Stimulated activated CD8-positive, alpha-beta memory T cell treated with anti-CD3 and anti-CD28 coated beads, Interleukin-12 subunit alpha, Interleukin-12 subunit beta, amount 100 ng/mL, for 24 hours (primary cell): ENCODE data around the gene LRMDA.

ENCODE experiments used
- DNase-seq: peaks from one replicate; pipeline ENCODE4 v3.0.0-alpha.2; 2020; ENCODE audit errors: extremely low read depth

The LRMDA gene

DNA sequence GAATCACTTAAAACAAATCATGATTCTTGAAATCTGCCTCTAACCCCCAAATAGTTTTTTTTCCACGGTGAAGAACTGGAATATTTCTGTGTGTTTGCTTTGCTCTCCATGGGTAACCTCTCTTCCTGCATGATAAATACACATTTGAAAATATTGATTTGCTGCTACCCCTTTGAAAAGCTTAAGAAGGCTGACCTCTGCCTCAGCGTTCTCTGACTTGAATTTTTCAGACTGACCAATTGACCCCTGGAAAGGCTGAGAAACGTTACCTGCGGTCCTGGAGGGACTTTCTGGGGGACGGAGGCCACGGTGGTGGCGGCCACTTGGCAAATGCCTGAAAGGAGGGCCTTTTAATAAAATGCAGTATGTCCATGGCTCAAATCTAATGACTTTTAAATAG lies 520.2 kb downstream of the LRMDA start:
- DNase-seq: no peak

DNA sequence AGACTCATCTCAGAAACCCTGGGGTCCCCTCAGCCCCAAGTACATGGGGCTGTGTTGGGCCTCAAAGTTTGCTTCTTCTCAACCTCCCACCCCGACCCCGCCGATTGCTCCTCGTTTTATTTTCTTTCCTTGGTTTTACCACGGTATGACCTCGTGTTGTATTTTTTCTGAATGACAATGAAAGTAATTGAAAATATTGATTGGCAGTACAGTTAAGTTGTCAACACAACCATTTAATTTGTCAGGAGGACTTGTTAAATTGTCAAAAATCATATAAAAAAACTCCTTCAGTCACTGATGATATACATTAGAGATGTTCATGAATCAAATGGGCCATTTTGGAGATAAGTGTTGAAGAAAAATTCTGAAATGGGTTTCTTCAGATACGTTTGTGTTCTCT lies 520.7 kb downstream of the LRMDA start:
- no peak for DNase-seq

DNA sequence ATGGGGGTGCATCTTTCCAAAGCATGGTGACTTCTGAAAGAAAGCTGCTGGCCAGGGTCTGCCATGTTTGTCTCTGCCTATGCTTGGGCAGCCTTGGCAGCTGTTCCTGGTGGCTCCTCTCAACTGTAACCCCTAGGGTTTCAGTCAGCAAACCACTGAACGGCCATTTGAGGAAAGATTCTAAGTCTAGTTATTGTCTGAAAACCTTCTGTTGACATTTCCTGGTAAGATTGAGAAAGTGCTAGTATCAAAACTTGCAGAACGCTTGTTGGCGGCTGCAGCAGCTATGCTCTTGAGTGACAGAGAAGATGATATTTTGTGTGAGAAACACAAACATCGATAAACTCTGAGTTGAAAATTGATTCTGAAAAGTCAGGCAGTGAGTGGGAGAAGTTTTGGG lies 523.1 kb downstream of the LRMDA start:
- DNase-seq: no peak

DNA sequence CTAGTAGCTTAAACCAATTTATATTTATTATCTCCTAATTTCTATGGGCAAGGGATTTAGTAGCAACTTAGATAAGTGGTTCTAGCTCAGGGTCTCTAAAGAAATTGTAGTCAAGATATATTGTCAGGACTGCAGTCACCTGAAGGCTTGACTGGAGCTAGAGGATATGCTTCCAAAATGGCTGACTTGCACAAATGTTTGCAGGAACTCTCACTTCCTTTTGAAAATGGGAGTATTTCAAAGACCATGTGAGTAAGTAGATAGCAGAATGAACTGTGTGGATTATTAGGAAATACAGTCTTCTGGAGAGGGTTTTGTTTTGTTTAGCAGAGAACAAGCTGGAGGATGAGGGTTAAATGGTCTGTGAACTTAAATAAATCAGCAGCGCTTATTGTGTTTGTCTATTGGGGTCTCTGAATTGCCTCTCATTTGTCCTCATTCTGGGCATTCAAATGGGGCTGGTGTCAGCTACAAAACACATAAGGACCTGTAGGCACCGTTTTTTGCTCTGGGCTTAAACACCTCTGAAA lies 524.6 kb downstream of the LRMDA start:
- no peak for DNase-seq

DNA sequence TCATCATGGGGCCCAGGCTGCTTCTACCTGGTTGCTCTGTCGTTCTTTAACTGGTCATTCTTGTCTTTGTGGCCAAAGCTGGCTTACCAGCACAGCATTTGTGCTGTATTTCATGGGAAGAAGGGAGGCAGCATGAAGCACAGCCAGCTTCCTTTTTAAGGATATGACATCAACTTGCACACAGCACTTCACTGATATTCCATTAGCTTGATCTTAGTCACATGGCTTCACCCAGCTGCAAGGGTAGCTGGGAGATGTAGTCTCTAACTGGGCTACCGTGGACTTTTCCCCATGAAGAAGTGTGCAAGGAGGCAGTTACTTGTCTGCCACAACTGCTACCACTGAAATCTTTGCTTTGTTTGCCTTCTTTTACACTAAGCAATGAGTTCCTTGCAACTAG lies 525.2 kb downstream of the LRMDA start:
- DNase-seq: no peak

DNA sequence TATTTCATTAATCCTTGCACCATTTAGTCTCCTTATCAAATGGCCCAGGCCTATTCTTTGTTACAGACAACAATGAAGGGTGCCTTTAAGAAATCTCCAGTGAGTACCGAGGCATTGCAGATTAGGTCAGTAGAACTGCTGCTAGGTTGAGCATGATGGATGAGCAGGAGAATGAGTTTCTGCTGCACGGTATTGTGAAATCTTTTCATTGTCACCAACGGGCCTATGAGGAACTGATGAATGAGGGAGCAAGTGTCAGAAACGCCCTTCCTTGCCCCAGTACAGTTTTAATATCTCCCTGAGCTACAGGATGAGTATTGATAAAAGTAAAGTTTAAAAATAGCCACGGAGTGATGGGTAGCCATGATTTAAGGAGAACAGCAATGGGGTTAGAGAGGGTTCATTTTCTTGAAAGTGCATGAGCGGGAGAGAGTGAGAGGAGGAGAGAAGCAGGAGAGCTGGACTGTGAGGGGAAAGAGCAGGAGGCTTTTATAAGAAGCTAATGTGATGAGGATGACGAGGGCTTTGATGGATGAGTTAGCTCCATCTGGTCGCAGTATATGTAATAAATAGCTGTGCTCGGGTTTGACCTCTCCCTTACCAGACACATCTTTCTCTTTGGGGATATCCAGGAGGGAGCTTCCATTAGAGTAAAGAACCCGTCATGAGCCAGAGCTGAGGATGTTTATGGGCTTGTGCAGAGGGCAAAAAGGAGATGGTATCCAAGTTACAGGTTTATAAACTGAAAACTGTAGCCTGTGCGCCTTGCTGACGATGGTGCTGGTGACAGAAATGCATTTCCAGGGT lies 526.1 kb downstream of the LRMDA start:
- DNase-seq: no peak

DNA sequence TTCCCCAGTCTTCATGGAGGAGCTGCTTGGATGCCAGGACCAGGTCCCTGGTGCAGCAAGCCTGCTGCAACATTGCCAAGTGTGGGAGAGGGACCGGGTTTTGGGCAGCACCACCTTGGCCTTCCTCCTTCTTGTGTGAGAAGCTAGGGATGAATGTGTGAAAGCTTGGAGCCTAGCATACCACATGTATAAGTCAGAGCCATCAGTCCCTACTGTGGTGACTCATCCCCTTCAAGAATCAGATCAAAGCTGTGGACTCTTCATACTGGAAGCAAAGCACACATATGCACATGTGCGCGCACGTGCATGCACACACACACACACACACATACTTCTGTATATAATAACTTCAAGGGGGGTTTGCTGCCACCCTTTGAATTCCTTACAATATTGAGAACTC lies 527.8 kb downstream of the LRMDA start:
- DNase-seq: no peak

DNA sequence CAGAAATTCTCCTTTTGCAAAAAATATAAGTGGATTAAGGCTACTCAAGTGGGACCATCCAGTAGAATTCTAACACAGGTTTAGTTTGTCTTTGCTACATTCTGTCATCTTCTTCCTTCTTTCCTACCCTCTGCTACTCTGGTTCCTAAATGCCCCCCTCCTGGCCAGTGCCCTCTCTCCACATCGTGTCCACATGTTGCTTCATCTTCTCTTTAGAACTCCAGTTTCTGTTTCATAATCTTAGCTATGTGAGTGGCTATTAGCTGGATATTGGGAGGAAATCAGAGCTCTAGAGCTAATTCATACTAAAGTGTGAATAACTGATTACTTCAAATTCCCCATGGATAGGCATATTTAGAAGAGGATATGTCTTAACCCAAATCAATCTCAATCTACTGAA lies 528.5 kb downstream of the LRMDA start:
- DNase-seq: no peak

DNA sequence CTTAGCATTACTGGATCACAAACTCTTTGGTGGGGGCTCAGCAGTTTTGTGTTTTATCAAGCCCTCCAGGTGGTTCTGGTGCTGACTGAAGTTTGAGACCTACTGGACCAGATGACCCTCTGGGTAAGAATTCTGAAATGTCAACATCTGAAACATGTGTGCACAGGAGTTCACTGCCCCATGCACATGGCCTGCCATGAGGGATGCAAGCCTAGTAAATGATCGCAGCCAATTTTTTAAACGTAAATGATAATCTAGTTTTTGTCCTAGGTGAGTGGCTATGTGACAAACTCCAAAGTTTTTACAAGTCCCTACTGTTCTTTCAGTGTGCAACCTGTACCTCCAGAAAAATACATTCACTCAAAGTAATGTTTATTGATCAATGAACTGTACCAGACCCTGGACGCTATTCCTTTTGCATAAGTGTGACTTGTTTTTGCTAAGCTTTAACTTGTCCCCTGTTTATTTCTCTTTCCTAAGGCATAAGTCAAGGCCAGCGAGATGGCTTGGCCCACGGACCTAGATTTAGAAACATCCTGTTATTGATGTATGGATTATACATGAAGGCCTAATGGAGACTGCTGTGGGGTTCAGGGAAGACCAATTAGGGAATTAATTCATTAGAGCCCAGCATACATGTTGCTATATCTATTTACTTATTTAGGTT lies 531.1 kb downstream of the LRMDA start:
- DNase-seq: no peak

DNA sequence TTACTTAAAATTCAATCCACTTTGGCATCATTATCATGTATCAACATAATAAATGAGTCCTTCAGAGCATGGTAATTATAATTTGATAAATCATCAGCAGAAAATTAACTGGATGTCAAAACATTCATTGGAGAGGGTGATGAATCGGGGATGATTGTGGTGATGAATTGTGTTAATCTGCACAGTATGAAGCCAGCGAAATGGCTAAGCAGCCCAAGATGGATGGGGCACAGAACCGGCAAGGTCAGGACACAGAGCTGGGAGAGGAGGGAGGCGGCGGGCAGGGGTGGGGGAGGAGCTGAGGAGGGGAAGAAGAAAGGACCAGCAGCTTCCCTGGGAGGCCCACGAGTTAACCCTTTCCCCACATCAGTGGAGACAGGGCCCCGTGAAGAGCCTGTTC lies 536.1 kb downstream of the LRMDA start:
- no peak for DNase-seq

DNA sequence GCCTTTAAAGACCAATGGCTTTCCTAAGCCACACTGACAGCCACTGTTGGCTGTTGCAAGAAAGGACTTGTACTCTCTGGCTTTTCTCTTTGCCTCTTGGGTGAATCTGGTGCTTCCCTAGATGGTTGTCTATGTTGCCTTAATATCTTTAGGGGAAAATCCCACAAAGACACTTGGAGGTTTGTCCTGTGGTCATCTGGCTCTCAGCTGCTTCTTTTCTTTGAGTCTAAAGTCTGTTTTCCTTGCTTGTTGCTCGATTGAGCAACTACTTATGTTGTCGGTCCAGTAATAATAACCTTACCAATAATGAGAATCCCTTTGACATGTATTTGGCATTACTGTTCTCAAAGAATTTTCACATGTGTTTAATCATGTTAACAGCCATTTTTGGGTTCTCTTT lies 537.6 kb downstream of the LRMDA start:
- no peak for DNase-seq

DNA sequence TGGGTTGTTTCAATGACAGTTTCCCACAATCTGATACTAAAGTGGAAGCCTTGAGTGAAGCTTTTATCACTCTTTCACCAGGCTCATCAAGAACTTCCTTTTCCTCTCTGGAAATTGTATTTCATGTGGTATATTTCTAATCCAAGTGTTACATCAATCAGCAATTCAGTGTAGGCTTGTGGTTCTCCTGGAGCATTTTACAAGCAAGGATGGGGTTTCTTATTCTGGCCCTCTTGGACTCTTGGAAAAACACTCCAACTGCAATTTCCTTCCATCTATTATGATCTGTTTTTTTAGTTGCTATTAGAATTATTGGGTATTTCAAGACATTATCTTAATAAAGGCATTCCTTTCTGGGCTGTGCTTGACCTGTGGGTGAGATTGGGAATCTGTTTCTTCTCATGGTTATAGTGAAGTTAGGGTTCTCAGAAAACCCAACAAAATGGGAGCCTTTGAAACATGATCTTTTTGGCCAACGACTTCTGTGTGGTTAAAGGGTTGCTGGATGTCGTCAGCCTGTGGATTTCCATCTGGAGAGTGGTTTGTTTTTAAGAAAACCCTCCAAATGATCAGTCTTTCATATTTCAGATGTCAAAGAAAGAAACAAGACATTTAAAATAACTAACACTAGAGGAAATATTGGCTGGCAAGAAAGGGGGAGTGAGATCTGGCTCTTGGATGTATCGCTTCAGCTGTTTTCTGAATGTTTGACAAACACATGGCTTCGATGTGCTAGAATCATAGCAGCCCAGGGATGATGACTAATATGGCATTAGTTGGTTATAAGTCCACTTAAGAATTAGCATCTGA lies 540.2 kb downstream of the LRMDA start:
- no peak for DNase-seq

DNA sequence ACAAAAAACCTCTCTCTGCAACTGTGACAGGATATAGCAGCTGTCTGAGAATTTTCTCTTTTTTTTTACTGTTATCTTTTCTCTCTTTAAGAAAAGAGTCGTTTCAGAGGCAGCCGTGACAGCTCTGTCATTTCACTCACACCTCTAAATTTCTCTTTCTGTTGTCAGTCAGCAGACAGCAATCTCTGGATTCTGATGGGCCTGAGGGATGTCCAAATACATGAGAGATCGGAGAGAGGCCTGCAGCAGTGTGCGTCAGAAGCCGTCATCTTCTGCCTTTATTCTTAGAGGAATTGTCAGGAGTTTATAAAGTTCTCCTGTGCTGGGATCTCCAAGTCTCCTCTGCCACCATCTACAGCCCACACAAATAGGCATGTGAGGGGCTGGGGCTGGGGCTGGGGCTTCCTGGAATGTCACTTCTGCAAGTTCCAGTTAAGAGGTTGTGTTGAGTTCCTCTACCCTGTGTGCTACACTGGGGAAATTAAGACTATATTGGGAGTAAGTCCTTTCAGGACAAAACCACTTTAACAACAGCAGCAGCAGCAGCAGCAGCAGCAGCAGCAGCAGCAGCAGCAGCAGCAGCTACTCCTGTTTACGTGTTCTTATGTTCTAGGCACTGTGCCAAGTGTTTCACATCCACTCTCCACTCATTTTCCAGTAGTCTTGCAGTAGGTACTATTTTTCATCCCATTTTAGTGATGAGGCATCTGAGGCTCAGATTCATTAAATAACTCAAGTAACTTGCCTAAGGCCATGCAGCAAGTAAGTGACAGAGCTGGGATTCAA lies 541.3 kb downstream of the LRMDA start:
- DNase-seq: no peak

DNA sequence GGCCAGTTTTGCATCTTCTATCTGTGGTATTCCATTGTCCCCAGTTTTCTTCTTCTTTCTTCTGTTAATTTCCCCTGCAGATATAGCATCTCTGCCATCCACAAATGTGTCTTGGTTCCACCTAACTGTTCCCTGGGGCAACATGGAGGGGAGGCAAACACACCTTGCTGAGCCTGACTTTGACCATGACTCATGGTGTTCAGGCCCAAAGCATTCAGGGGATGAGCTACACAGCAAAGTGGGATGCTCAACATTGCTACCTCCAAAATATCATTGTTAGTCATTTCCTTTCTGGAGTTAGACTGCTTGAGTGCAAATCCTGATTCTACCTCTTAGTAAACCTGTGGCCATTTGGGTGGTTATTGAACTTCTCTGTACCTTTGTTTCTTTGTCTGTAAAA lies 542.7 kb downstream of the LRMDA start:
- no peak for DNase-seq

DNA sequence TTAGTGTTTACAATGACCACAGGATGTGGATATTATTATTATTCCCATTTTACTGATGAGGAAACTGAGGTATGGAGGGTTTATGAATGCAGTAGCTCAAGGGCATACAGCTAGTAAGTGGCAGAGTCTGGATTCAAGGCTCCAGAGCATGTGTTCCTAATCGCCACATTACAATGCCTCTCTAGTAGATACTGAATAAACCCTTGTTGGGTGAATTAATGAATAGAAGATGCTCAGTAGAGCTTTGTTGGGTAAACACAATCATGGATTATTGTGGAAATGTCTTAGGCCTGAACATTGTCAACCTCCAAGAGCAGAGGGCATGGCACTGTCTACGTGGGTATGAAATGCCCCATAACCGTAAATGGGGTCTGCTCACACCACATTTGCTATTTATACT lies 545.3 kb downstream of the LRMDA start:
- DNase-seq: no peak

DNA sequence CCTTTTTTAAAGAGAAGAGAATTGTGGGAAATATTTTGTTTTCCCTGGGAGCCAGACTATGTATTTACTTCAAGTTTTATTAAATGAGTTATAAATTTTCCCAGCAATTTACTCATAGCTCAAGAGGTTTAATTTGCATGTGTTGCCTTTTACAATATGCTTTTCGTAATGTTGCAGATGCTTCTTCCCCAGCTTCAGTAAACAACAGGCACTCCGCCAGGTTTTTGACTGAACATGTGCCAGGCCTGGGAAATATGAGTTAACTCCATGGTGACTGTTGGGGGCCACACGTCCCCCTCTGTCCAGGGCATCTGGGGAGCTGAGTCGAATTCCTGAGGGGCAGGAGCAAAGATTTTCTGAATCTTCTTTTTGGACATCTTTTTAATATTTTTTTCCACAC lies 545.7 kb downstream of the LRMDA start:
- no peak for DNase-seq

DNA sequence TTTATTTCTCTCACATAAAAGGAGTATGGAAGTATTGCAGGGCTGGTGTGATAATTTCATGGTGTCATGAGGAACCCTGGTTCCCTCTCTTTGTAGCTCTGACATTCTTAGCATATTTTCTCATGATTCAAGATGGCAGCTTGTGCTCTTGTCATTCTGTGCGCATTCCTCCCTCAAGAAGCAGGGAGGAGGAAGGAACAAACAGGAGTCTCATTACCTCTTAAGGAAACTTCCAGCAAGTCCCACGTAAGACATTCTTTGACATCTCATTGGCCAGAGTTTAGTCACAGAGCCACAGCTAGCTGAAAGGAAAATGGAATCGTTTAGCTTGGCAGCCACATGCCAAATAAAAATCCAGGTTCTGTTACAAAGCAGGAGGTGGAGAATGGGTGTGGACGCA lies 546.8 kb downstream of the LRMDA start:
- no peak for DNase-seq

DNA sequence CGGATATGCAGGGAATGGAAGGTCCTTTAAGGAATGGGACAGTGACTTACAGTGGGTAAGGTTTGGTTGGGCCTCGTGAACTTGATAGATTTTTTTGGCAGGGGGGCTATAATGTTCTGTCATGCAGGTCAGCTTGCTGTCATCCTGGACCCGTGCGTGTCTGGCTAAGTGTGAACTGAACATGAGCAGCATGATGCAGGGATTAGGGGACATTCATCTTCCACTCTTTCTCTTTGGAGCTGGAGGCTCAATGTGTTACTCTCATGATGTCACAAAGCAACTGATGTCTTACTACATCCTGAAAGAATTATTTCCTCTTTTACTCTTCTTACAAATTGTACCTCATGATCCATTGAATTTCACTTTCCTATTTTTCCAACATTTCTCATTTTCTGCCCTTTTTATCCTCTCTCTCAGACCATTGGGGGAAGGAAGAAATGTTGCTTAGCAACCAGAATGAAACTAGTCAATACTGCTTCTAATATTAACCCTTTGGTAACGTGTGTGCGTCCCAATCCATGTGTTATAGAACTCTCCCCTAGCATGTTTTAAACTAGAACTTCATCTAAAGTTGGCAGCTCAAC lies 549.1 kb downstream of the LRMDA start:
- DNase-seq: no peak

DNA sequence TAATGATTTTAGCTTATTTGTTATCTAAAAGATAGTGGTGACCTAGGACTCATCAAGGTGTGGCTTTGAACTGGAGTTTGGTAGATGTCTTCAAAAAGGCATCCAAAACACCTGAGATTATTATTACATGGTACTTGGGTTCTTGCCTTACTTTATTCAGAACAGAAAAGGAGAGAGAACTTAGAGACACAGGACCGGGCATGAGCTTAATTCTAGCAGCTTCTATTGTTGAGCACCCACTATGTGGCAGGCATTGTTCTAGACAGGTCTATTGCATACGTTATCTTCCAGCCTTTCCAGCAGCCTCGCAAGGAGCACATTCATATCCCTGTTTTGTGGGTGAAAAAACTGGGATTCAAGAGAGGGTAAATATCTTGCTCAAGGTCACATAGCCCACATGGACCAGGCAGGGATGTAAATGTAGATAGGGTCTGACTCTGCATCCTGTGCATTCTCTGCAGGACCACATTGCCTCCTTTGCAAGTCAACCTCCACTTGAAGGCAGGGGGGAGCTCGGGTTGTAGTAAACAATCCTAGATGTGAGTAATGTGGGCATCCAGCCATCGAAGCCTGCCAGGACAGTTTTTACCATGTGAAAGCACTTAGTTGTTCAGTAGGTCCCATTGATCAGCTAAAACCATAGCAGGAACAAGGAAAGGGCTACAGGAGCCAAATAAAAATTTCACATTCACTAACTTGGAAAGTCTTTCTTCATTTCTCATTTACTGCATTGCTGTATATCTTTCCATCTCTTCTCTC lies 551.4 kb downstream of the LRMDA start:
- DNase-seq: no peak

DNA sequence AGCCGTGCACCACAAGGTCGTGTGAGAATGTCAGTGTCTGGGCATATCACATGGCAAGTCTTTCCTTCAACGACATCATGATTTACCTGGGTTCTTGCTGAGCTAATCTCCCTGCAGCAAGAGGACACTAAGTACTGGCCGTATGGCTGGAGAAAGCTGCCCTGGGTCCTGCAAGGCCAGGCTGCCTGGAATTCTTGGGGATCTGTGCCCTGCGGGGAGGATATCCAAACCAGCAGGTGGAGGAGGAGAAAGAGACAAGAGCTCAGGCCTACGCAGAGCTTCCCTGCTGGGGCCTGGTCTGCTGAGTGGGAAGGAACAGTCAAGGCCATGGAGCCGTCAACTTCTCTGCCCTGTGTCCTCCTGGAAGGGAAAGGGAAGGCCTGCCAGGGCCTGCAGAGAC lies 552.6 kb downstream of the LRMDA start:
- DNase-seq: no peak

DNA sequence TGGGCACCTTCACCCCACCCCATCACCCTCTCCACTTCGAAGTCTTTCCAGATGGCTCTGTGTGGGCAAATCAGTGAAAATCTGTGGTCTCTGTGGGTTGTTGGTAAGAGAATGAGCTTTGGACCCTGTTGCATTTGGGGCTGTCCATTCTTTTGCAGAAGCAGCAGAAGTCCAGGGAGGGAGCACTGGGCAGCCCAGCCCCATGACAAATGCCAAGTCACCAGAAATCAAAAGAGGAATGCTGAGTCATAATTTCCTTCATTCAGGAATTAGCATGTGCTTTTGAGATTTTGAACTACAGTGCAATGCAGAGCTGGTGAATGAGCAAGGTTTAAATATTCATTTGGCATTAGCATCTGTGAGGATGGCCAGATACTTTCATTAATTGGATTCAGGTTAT lies 556.2 kb downstream of the LRMDA start:
- DNase-seq: no peak
